ENCODE results near the gene ADCY7. TPM values are rescaled to one million over a fixed set of nuclear protein-coding genes. Genes with fewer than 3 reads are reported as not detected.

The ADCY7 gene
- total and polyA plus RNA-seq, 4 donors: 20.9 to 105 (median 38.5) TPM

DNA sequence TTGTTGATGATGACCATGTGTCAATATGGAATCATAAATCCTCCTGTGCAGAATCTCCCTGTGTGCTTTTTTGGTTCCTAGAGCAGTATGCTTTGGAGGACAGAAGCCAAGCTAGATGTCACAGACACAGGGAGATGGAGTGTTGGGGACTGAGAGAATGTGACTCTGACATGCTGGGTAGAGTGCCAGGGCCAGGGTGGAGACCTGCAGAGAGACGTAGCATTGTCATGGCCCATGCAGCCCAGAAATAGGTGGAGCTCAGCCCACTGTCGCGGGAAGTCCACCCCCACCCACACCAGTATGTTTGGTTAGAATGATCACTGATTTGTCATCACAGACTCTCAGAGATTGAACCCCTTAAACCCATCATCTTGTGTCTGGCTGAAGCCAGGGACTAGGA, 39.2 kb upstream of the ADCY7 start:
- Histone ChIP-seq H3K9me3 (ENCODE audit: control insufficient read depth in 4 of 4, insufficient read depth in 3 of 4, low read length in 3 of 4) (no peaks in the 10 kb centered on the region), H3K27me3 (ENCODE audit: control insufficient read depth in 3 of 3, insufficient read depth in 3 of 3, low read length in 2 of 3) (no peaks in the 10 kb centered on the region), H3K36me3 (ENCODE audit: control insufficient read depth in 4 of 4, insufficient read depth in 4 of 4, low read length in 4 of 4) (peaks cover 9 to 24% (median 18%) of the 10 kb centered on the region in 4 donors), H3K4me1 (ENCODE audit: control insufficient read depth in 5 of 5, insufficient read depth in 5 of 5, low read length in 5 of 5) (no peaks in the 10 kb centered on the region), H3K27ac (ENCODE audit: low read depth in 1 of 2, low read length in 1 of 2) (no peak overlapping the region), H3K9ac (ENCODE audit: insufficient read depth in 1 of 2, low read length in 2 of 2) (no peak overlapping the region), H3K4me3 (no peak overlapping the region)
- TF ChIP-seq, protein P1, sequence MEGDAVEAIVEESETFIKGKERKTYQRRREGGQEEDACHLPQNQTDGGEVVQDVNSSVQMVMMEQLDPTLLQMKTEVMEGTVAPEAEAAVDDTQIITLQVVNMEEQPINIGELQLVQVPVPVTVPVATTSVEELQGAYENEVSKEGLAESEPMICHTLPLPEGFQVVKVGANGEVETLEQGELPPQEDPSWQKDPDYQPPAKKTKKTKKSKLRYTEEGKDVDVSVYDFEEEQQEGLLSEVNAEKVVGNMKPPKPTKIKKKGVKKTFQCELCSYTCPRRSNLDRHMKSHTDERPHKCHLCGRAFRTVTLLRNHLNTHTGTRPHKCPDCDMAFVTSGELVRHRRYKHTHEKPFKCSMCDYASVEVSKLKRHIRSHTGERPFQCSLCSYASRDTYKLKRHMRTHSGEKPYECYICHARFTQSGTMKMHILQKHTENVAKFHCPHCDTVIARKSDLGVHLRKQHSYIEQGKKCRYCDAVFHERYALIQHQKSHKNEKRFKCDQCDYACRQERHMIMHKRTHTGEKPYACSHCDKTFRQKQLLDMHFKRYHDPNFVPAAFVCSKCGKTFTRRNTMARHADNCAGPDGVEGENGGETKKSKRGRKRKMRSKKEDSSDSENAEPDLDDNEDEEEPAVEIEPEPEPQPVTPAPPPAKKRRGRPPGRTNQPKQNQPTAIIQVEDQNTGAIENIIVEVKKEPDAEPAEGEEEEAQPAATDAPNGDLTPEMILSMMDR (IDR thresholded peaks at IDR 0.05; ENCODE audit: control extremely low read depth, extremely low read depth): no peak
- DNase-seq: no peak
- WGBS, 2 donors: 74 to 79% methylated on average over 2 to 3 of the region's 3 CpGs
- no peak for ATAC-seq (ENCODE audit: insufficient read depth, low FRiP score)

DNA sequence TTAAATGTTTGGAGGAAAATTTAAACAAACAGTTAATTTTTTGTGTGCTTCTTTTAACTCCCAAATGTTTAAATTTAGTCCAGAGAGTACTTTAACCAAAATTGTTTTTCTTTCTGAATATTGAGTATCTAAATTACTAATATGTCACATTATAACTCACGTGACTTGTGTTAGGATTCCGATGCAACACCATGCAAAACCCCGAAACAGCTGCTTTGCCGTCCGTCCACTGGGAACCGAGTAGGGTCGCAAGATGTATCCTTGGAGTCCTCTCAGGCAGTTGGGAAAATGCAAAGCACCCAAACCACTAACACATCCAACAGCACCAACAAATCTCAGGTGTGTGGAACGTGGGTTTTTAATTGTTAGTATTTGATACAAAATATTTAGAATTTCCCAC, 38.7 kb upstream of the ADCY7 start:
- Histone ChIP-seq H3K36me3 (ENCODE audit: control insufficient read depth in 4 of 4, insufficient read depth in 4 of 4, low read length in 4 of 4) (peaks cover 9 to 24% (median 18%) of the 10 kb centered on the region in 4 donors), H3K9ac (ENCODE audit: insufficient read depth in 1 of 2, low read length in 2 of 2) (no peak overlapping the region)

DNA sequence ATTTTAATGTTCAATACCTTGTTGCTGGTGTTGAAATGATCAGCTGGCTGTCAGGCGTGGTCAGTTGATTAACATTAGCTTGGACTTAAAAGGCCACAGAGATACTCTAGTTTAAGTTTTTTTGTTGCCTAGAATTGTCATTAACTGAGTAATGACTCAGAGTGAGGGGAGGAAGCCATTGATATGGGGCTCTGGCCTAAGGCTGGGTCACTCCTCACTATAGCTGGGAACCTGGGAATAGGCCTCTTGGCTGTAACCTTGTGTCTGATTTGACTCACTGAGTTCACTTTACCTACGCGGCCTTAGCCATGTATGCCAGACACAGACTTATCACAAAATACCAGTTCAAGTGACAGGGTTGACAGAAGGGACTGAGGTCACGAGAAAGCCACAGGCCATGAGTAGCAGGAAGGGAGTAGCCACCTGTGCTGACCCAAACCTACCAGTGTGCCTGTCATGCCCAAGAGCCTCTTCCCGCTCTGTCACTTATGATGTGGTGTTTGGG, 37.9 kb upstream of the ADCY7 start:
- no peak for DNase-seq
- Histone ChIP-seq H3K27ac (ENCODE audit: low read depth in 1 of 2, low read length in 1 of 2) (no peak overlapping the region), H3K9me3 (ENCODE audit: control insufficient read depth in 4 of 4, insufficient read depth in 3 of 4, low read length in 3 of 4) (no peaks in the 10 kb centered on the region), H3K9ac (ENCODE audit: insufficient read depth in 1 of 2, low read length in 2 of 2) (no peak overlapping the region), H3K27me3 (ENCODE audit: control insufficient read depth in 3 of 3, insufficient read depth in 3 of 3, low read length in 2 of 3) (no peaks in the 10 kb centered on the region), H3K4me1 (ENCODE audit: control insufficient read depth in 5 of 5, insufficient read depth in 5 of 5, low read length in 5 of 5) (no peaks in the 10 kb centered on the region), H3K36me3 (ENCODE audit: control insufficient read depth in 4 of 4, insufficient read depth in 4 of 4, low read length in 4 of 4) (peaks cover 9 to 22% (median 17%) of the 10 kb centered on the region in 4 donors), H3K4me3 (no peak overlapping the region)
- WGBS, 2 donors: 97 to 99% methylated on average over 5 of the region's 5 CpGs
- TF ChIP-seq, protein P1 (IDR thresholded peaks at IDR 0.05; ENCODE audit: control extremely low read depth, extremely low read depth): no peak
- no peak for ATAC-seq (ENCODE audit: insufficient read depth, low FRiP score)

More for the DNA sequence above, 38.7 kb upstream of the ADCY7 start:
- TF ChIP-seq, protein P1 (IDR thresholded peaks at IDR 0.05; ENCODE audit: control extremely low read depth, extremely low read depth): no peak
- H3K4me1 ChIP-seq (ENCODE audit: control insufficient read depth in 5 of 5, insufficient read depth in 5 of 5, low read length in 5 of 5): no peaks in the 10 kb centered on the region
- no peak overlapping the region for H3K27ac ChIP-seq (ENCODE audit: low read depth in 1 of 2, low read length in 1 of 2)
- H3K27me3 ChIP-seq (ENCODE audit: control insufficient read depth in 3 of 3, insufficient read depth in 3 of 3, low read length in 2 of 3): no peaks in the 10 kb centered on the region
- 79 to 80% methylated on average over 8 of the region's 8 CpGs for WGBS, 2 donors
- no peaks in the 10 kb centered on the region for H3K9me3 ChIP-seq (ENCODE audit: control insufficient read depth in 4 of 4, insufficient read depth in 3 of 4, low read length in 3 of 4)
- no peak overlapping the region for H3K4me3 ChIP-seq
- no peak for DNase-seq
- no peak for ATAC-seq (ENCODE audit: insufficient read depth, low FRiP score)

Data from lung (tissue), 12 donors.